Activated CD4-positive, CD25-positive, alpha-beta regulatory T cell treated with anti-CD3 and anti-CD28 coated beads, Interleukin-2, amount 50 U/mL, for 72 hours (primary cell): ENCODE results near the gene MCRIP2.

Source experiments
- DNase-seq: peaks from one replicate; pipeline ENCODE4 v3.0.0; 2021

The MCRIP2 gene

GRCh38 chr16:617855-618254, 23.8 kb upstream of the MCRIP2 start:
- DNase-seq, result no peak

- no peak for DNase-seq
Measured at GRCh38 chr16:619476-620100, 22.0 kb upstream of the MCRIP2 start.

GRCh38 chr16:620700-621525, 20.7 kb upstream of the MCRIP2 start:
- no peak for DNase-seq

- DNase-seq, result no peak
Measured at GRCh38 chr16:621526-622105, 20.0 kb upstream of the MCRIP2 start.

GRCh38 chr16:622920-623280, 18.7 kb upstream of the MCRIP2 start:
- no peak for DNase-seq

GRCh38 chr16:624526-625070, 17.0 kb upstream of the MCRIP2 start:
- DNase-seq, result no peak

- no peak for DNase-seq
Measured at GRCh38 chr16:625117-625976, 16.3 kb upstream of the MCRIP2 start.

GRCh38 chr16:625977-626765, 15.5 kb upstream of the MCRIP2 start:
- no peak for DNase-seq

GRCh38 chr16:626787-627453, 14.7 kb upstream of the MCRIP2 start:
- DNase-seq, result no peak

- no peak for DNase-seq
Measured at GRCh38 chr16:627454-628239, 14.0 kb upstream of the MCRIP2 start.

- no peak for DNase-seq
Measured at GRCh38 chr16:628321-629061, 13.1 kb upstream of the MCRIP2 start.

- DNase-seq, result no peak
Measured at GRCh38 chr16:629185-629832, 12.3 kb upstream of the MCRIP2 start.

- no peak for DNase-seq
Measured at GRCh38 chr16:629833-630248, 11.8 kb upstream of the MCRIP2 start.

- DNase-seq, result no peak
Measured at GRCh38 chr16:630249-630814, 11.3 kb upstream of the MCRIP2 start.

- DNase-seq, result no peak
Measured at GRCh38 chr16:630815-631405, 10.7 kb upstream of the MCRIP2 start, which contains the start of gene WFIKKN1. Gene WFIKKN1, plus strand, starts transcription at chr16:630985. Its CDS starts 269 bp downstream, at chr16:631254.

GRCh38 chr16:631808-632358, 9.7 kb upstream of the MCRIP2 start:
- no peak for DNase-seq

GRCh38 chr16:632486-633335, 8.9 kb upstream of the MCRIP2 start:
- no peak for DNase-seq
